HepG2 (cell line): ENCODE results near the gene ADAMTS16. TPM values are rescaled to one million over a fixed set of nuclear protein-coding genes. Genes with fewer than 3 reads are reported as not detected.
A peak's percentile ranks its signal among the peaks of the same experiment; 100 is the strongest.

Experiments used
- AHR ChIP-seq: IDR thresholded peaks from 2 replicates; pipeline ENCODE4 v1.6.1; 2018; ENCODE audit warnings: missing genetic modification reagents, missing compliant biosample characterization
- DMTF1 ChIP-seq: sonication (generic); formaldehyde crosslinking; IDR thresholded peaks from 2 replicates; pipeline ENCODE4 v1.4.0; 2020; ENCODE audit warnings: mild to moderate bottlenecking, missing genetic modification reagents
- HNRNPUL1 ChIP-seq: fragments of 200-400 bp; formaldehyde crosslinking; IDR thresholded peaks from 2 replicates; pipeline ENCODE4 v1.6.1; 2017; ENCODE audit warnings: low read depth, mild to moderate bottlenecking, low read length, moderate library complexity
- KDM5A ChIP-seq: fragments of 200-600 bp; sonication (generic); IDR thresholded peaks from 2 replicates; pipeline ENCODE4 v1.7.0; 2018; ENCODE audit warnings: antibody characterized with exemption, mild to moderate bottlenecking, low read length, borderline replicate concordance
- KLF15 ChIP-seq: sonication (generic); formaldehyde crosslinking; IDR thresholded peaks from 2 replicates; pipeline ENCODE4 v1.8.1; 2023; ENCODE audit warnings: borderline replicate concordance, mild to moderate bottlenecking, inconsistent platforms, missing genetic modification reagents, mixed read lengths
- NCOA1 ChIP-seq: sonication (generic); formaldehyde crosslinking; IDR thresholded peaks from 2 replicates; pipeline ENCODE4 v1.9.0; 2021; ENCODE audit warnings: missing genetic modification reagents
- NFE2L1 ChIP-seq: sonication (generic); formaldehyde crosslinking; IDR thresholded peaks from 2 replicates; pipeline ENCODE4 v1.4.0; 2020; ENCODE audit warnings: missing genetic modification reagents, mild to moderate bottlenecking, borderline replicate concordance
- NR2F1 ChIP-seq, 2 experiments: fragments of 450-650 bp in 1 of 2; formaldehyde crosslinking in 1 of 2; IDR thresholded peaks; 2 replicates each; pipeline versions ENCODE4 v1.5.0 to v1.6.1; 2016 to 2020; ENCODE audit warnings: mild to moderate bottlenecking in 1 of 2, missing compliant biosample characterization in 1 of 2, missing genetic modification reagents in 1 of 2, moderate library complexity in 1 of 2
- PAXIP1 ChIP-seq: sonication (generic); formaldehyde crosslinking; conservative IDR thresholded peaks from 2 replicates; pipeline ENCODE4 v1.4.0; 2020; ENCODE audit warnings: mild to moderate bottlenecking, missing genetic modification reagents, moderate library complexity
- PRPF4 ChIP-seq: fragments of 200-400 bp; formaldehyde crosslinking; IDR thresholded peaks from 2 replicates; pipeline ENCODE4 v1.6.1; 2016; ENCODE audit warnings: low read length, low read depth; ENCODE audit not compliant: poor library complexity, severe bottlenecking
- PTBP1 ChIP-seq: fragments of 200-400 bp; formaldehyde crosslinking; IDR thresholded peaks from 2 replicates; pipeline ENCODE4 v1.6.1; 2018; ENCODE audit warnings: low read length, low read depth; ENCODE audit not compliant: poor library complexity, severe bottlenecking
- RCOR2 ChIP-seq: IDR thresholded peaks from 2 replicates; pipeline ENCODE4 v1.6.1; 2016; ENCODE audit warnings: missing biosample characterization, missing genetic modification reagents
- SIX4 ChIP-seq: sonication (generic); formaldehyde crosslinking; IDR thresholded peaks from 2 replicates; pipeline ENCODE4 v1.4.0; 2020; ENCODE audit warnings: missing genetic modification reagents
- TARDBP ChIP-seq: sonication (generic); formaldehyde crosslinking; IDR thresholded peaks from 2 replicates; pipeline ENCODE4 v1.8.0; 2022; ENCODE audit warnings: mild to moderate bottlenecking, missing genetic modification reagents
- TBX3 ChIP-seq: fragments of 450-650 bp; IDR thresholded peaks from 2 replicates; pipeline ENCODE4 v1.6.1; 2017; ENCODE audit warnings: antibody characterized with exemption, mild to moderate bottlenecking, inconsistent platforms, borderline replicate concordance
- ZBED4 ChIP-seq: sonication (generic); formaldehyde crosslinking; IDR thresholded peaks from 2 replicates; pipeline ENCODE4 v1.4.0; 2020; ENCODE audit warnings: missing genetic modification reagents, borderline replicate concordance
- ZNF101 ChIP-seq: sonication (generic); formaldehyde crosslinking; IDR thresholded peaks from 2 replicates; pipeline ENCODE4 v1.4.0; 2020; ENCODE audit warnings: mild to moderate bottlenecking, low read depth, missing genetic modification reagents, borderline replicate concordance
- ZNF207 ChIP-seq: fragments of 450-650 bp; IDR thresholded peaks from 2 replicates; pipeline ENCODE4 v1.6.1; 2016; ENCODE audit warnings: antibody characterized with exemption, borderline replicate concordance
- ZNF224 ChIP-seq: sonication (generic); formaldehyde crosslinking; IDR thresholded peaks from 2 replicates; pipeline ENCODE4 v1.5.0; 2020; ENCODE audit warnings: mild to moderate bottlenecking, missing genetic modification reagents
- ZNF670 ChIP-seq: sonication (generic); formaldehyde crosslinking; IDR thresholded peaks from 2 replicates; pipeline ENCODE4 v1.8.0; 2022; ENCODE audit warnings: mild to moderate bottlenecking, missing genetic modification reagents, borderline replicate concordance
- ZSCAN21 ChIP-seq: sonication (generic); formaldehyde crosslinking; IDR thresholded peaks from 2 replicates; pipeline ENCODE4 v1.8.0; 2022; ENCODE audit warnings: mild to moderate bottlenecking, missing genetic modification reagents, moderate library complexity, borderline replicate concordance
- polyA plus RNA-seq, 8 experiments: library from polyadenylated mRNA; depleted of rRNA in 3 of 8; stranded (reverse) in 7 of 8; unstranded in 1 of 8; fragments of >200 nt; fragmentation: Illumina TruSeq in 4 of 8; extraction: Trizol in 4 of 8; gene quantifications; 2 replicates each; pipeline versions ENCODE4 v1.2.1 to v1.2.3, GENCODE V29; 2011 to 2016; ENCODE audit warnings: low read depth in 4 of 8, missing spikeins in 1 of 8, mixed read lengths in 1 of 8; ENCODE audit not compliant: insufficient read depth in 1 of 8
- total RNA-seq, 5 experiments: library from RNA; depleted of rRNA; stranded (reverse); fragments of >200 nt; fragmentation: Illumina TruSeq; extraction: Trizol; gene quantifications; 2 replicates each; pipeline ENCODE4 v1.2.3, GENCODE V29; 2016; ENCODE audit warnings: low read depth in 1 of 5

ADAMTS16 gene
- total and polyA plus RNA-seq, 2 of the 13 experiments (the other 11 are each of a cell fraction or from before 2014, with no cell fraction given) = 0.02 to 0.03 TPM

GRCh38 chr5:5313101-5313635 lies 173.0 kb downstream of the ADAMTS16 start (continued):
- TF ChIP-seq ZBED4 (CRISPR knock-in tag) (no peak), PRPF4 (no peak), TBX3 (peak; percentile 39; the same call in 1 of the 2 replicates), NCOA1 (no peak), ZSCAN21 (CRISPR knock-in tag) (no peak), PAXIP1 (peak; percentile 75), ZNF670 (CRISPR knock-in tag) (no peak), ZNF224 (no peak), PTBP1 (no peak), ZNF101 (CRISPR knock-in tag) (no peak), RCOR2 (CRISPR knock-in tag) (0 out of 2 replicates have a peak, but pooled peaks have one; percentile 51), HNRNPUL1 (no peak), ZNF207 (no peak), KLF15 (no peak), KDM5A (no peak), NR2F1 (CRISPR knock-in tag; IDR thresholded peaks at IDR 0.05) (no peak), DMTF1 (CRISPR knock-in tag) (no peak), TARDBP (CRISPR knock-in tag) (no peak), NFE2L1 (no peak), SIX4 (CRISPR knock-in tag) (no peak), AHR (CRISPR knock-in tag) (no peak)
